Gastrocnemius medialis (tissue), 4 donors: ENCODE results near the gene LRMDA.

Experiments
- CTCF ChIP-seq, 5 experiments: fragments of 450-650 bp in 3 of 5; fragments of 200-600 bp in 2 of 5; sonication (generic) in 2 of 5; IDR thresholded peaks in 4 of 5; conservative IDR thresholded peaks in 1 of 5; 1 replicate in 4 of 5; 2 replicates in 1 of 5; pipeline ENCODE4 v1.5.1; 2016 to 2019; ENCODE audit warnings: antibody characterized with exemption in 5 of 5, mild to moderate bottlenecking in 3 of 5, moderate library complexity in 3 of 5
- POLR2A ChIP-seq, 2 donors: fragments of 450-650 bp; IDR thresholded peaks; one replicate each; pipeline ENCODE4 v1.6.1; 2017; ENCODE audit warnings: antibody characterized with exemption in 2 of 2, mild to moderate bottlenecking in 2 of 2, moderate library complexity in 2 of 2

- TF ChIP-seq POLR2A (IDR thresholded peaks at IDR 0.05), result no peak
- no peak for TF ChIP-seq CTCF (IDR thresholded peaks at IDR 0.05 in 4 of 5, conservative IDR thresholded peaks at IDR 0.05 in 1 of 5)
These were observed 694.5 kb downstream of the LRMDA start for GRCh38 chr10:76125900-76126299.
